A673 (cell line): ENCODE measurements around the gene TXN2. TPM values are rescaled to one million over a fixed set of nuclear protein-coding genes. Genes with fewer than 3 reads are reported as not detected.

Source experiments
- BruUV-seq: library from RNA; stranded (reverse); fragments of 400-500 nt; replicated peaks from 2 replicates; lab custom pipeline; 2021; lab: Mats Ljungman, UMichigan
- CTCF ChIA-PET: fragments of 300-600 bp; sonication (Branson Sonifier 250); formaldehyde crosslinking; loops from one replicate; lab custom pipeline; 2022; ENCODE audit warnings: antibody characterized with exemption; lab: Charles Lee
- POLR2A ChIA-PET: fragments of 300-600 bp; sonication (Branson Sonifier 250); formaldehyde crosslinking; loops from one replicate; lab custom pipeline; 2022; ENCODE audit warnings: antibody characterized with exemption; ENCODE audit not compliant: low non-redundant PET; lab: Charles Lee
- DNase-seq: peaks from one replicate; pipeline ENCODE4 v3.0.0-alpha.2; 2015; ENCODE audit warnings: low spot score
- H3K27ac ChIP-seq: fragments of 200-600 bp; sonication (generic); 2 replicates; pipeline ENCODE4 v1.5.1; 2016; ENCODE audit warnings: mixed run types, low read depth, mild to moderate bottlenecking, mixed read lengths, antibody characterized with exemption, low read length; ENCODE audit not compliant: poor library complexity, severe bottlenecking
- H3K27me3 ChIP-seq: fragments of 200-600 bp; sonication (generic); replicated peaks from 2 replicates; pipeline ENCODE4 v1.6.1; 2017; ENCODE audit warnings: mixed run types, low read depth, mild to moderate bottlenecking, mixed read lengths, antibody characterized with exemption, low read length; ENCODE audit not compliant: insufficient read depth, poor library complexity
- H3K36me3 ChIP-seq: fragments of 200-600 bp; sonication (generic); 2 replicates; pipeline ENCODE4 v1.6.1; 2016; ENCODE audit warnings: mixed run types, mild to moderate bottlenecking, mixed read lengths, antibody characterized with exemption, low read length; ENCODE audit not compliant: insufficient read depth, poor library complexity, severe bottlenecking
- H3K4me1 ChIP-seq: fragments of 200-600 bp; sonication (generic); 2 replicates; pipeline ENCODE4 v1.6.1; 2017; ENCODE audit warnings: mixed run types, mild to moderate bottlenecking, mixed read lengths, antibody characterized with exemption, low read length; ENCODE audit not compliant: insufficient read depth, poor library complexity, severe bottlenecking
- H3K4me3 ChIP-seq: fragments of 200-600 bp; sonication (generic); 2 replicates; pipeline ENCODE4 v1.5.1; 2016; ENCODE audit warnings: low read depth, mixed run types, mild to moderate bottlenecking, mixed read lengths, low read length; ENCODE audit not compliant: poor library complexity, severe bottlenecking
- H3K9me3 ChIP-seq: fragments of 200-600 bp; sonication (generic); 2 replicates; pipeline ENCODE4 v1.6.1; 2016; ENCODE audit warnings: mixed run types, low read depth, mild to moderate bottlenecking, mixed read lengths, antibody characterized with exemption, low read length; ENCODE audit not compliant: poor library complexity, severe bottlenecking
- CTCF ChIP-seq: fragments of 300-800, 200-600 bp; sonication (generic); conservative IDR thresholded peaks from 2 replicates; pipeline ENCODE4 v1.5.1; 2017; ENCODE audit warnings: low read depth, mild to moderate bottlenecking, antibody characterized with exemption, low read length, moderate library complexity, mixed read lengths
- EZH2 ChIP-seq: fragments of 200-600 bp; sonication (generic); IDR thresholded peaks from 2 replicates; pipeline ENCODE4 v1.6.1; 2017; ENCODE audit warnings: borderline replicate concordance, low read depth, mild to moderate bottlenecking, mixed read lengths, antibody characterized with exemption, low read length; ENCODE audit not compliant: poor library complexity, severe bottlenecking
- intact Hi-C: fragments of 100-400 bp; cut with micrococcal nuclease; formaldehyde crosslinking; loops from one replicate; pipeline ENCODE4 v1.10.0; 2022; ENCODE audit not compliant: unreplicated experiment
- total RNA-seq: library from RNA; stranded (reverse); gene quantifications from 2 replicates; pipeline ENCODE4 v1.2.3, GENCODE V29; 2021

The TXN2 gene
- total RNA-seq, 1 experiment from 2014 or later, result 85.4 TPM

- CTCF ChIA-PET, result no interaction called here
- Histone ChIP-seq H3K27me3 (no peaks in the 10 kb centered on the region), H3K27ac (no peak overlapping the region), H3K4me1 (no peaks in the 10 kb centered on the region), H3K4me3 (no peak overlapping the region), H3K9me3 (no peaks in the 10 kb centered on the region), H3K36me3 (no peaks in the 10 kb centered on the region)
- DNase-seq, result no peak
- POLR2A ChIA-PET, result no interaction called here
- intact Hi-C loops, result no loop called here
- no TSS peak for BruUV-seq
- TF ChIP-seq CTCF (no peak), EZH2 (no peak)
Measured at GRCh38 chr22:36435516-36436415, 45.7 kb downstream of the TXN2 start.

- ChIA-PET CTCF (no interaction called here), POLR2A (interaction anchor here (0.7 kb wide), 1 partner anchor 109 kb away, joined by 3 read pairs; no protein-coding TSS in a partner anchor)
- Histone ChIP-seq H3K9me3 (no peaks in the 10 kb centered on the region), H3K36me3 (no peaks in the 10 kb centered on the region), H3K4me3 (no peak overlapping the region), H3K27me3 (no peaks in the 10 kb centered on the region), H3K27ac (no peak overlapping the region), H3K4me1 (no peaks in the 10 kb centered on the region)
- BruUV-seq, result no TSS peak
- intact Hi-C loops, result no loop called here
- TF ChIP-seq CTCF, result no peak
- TF ChIP-seq EZH2, result no peak
- DNase-seq, result no peak
Measured at GRCh38 chr22:36433318-36434231, 47.9 kb downstream of the TXN2 start.

- ChIA-PET POLR2A (interaction anchor here (0.7 kb wide), 1 partner anchor 108 kb away, joined by 3 read pairs; no protein-coding TSS in a partner anchor), CTCF (no interaction called here)
- TF ChIP-seq EZH2 (no peak), CTCF (no peak)
Measured at GRCh38 chr22:36432592-36433317, 48.7 kb downstream of the TXN2 start.

More at GRCh38 chr22:36432592-36433317, 48.7 kb downstream of the TXN2 start:
- Histone ChIP-seq H3K4me3 (no peak overlapping the region), H3K4me1 (no peaks in the 10 kb centered on the region), H3K9me3 (no peaks in the 10 kb centered on the region), H3K36me3 (no peaks in the 10 kb centered on the region), H3K27me3 (no peaks in the 10 kb centered on the region), H3K27ac (no peak overlapping the region)
- intact Hi-C loops, result no loop called here
- DNase-seq, result no peak
- no TSS peak for BruUV-seq
